IMR-90 (cell line): ENCODE results near the gene IGLON5.

ENCODE experiments used
- CEBPB ChIP-seq: IDR thresholded peaks from 2 replicates; pipeline ENCODE4 v1.6.1; 2012; ENCODE audit warnings: low read depth, low read length, improper control_type of control experiment
- CHD1 ChIP-seq: IDR thresholded peaks from 2 replicates; pipeline ENCODE4 v1.6.1; 2012; ENCODE audit warnings: low read depth, low read length, improper control_type of control experiment
- NFE2L2 ChIP-seq: fragments of 150-350 bp; IDR thresholded peaks from 2 replicates; pipeline ENCODE4 v1.6.1; 2016; ENCODE audit warnings: low read depth, mild to moderate bottlenecking, low read length
- POLR2A ChIP-seq: IDR thresholded peaks from 2 replicates; pipeline ENCODE4 v1.6.1; 2012; ENCODE audit warnings: mild to moderate bottlenecking, low read depth, low read length
- RAD21 ChIP-seq: IDR thresholded peaks from 2 replicates; pipeline ENCODE4 v1.6.1; 2012; ENCODE audit warnings: low read length, improper control_type of control experiment
- TF ChIP-seq, protein P1 (sequence below): conservative IDR thresholded peaks from 2 replicates; pipeline ENCODE4 v1.5.1; 2012; ENCODE audit warnings: mild to moderate bottlenecking, low read depth, low read length, improper control_type of control experiment
- TF ChIP-seq, protein P2 (sequence below): fragments of 150-350 bp; IDR thresholded peaks from 2 replicates; pipeline ENCODE4 v1.6.1; 2016; ENCODE audit warnings: low read depth, mild to moderate bottlenecking, low read length, moderate library complexity, borderline replicate concordance
- TF ChIP-seq, protein P3 (sequence below): fragments of 150-350 bp; IDR thresholded peaks from 2 replicates; pipeline ENCODE4 v1.6.1; 2017; ENCODE audit warnings: mild to moderate bottlenecking, antibody characterized with exemption, low read length, low read depth

DNA sequence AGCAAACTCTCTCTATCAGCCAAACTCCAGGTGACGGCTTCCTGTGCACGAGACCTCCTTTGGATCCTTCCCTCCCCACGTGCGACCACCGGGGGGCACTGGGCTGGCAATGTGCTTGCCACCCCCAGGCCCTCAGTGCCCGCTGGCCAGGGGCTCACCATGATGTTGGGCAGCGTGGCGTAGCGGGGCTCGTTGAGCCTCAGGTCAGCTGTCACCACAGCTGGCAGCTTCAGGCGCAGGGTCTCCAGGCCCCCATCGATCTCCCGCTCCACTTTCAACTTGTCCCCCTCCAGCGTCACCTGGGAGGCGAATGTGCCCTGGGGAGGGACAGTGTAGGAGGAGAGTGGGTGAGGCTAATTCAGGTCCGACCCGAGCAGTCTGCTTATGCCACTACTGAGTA lies 35.3 kb downstream of the IGLON5 start:
- TF ChIP-seq CEBPB (no peak), POLR2A (no peak), RAD21 (no peak), CHD1 (no peak), NFE2L2 (no peak)
- TF ChIP-seq, protein P1, sequence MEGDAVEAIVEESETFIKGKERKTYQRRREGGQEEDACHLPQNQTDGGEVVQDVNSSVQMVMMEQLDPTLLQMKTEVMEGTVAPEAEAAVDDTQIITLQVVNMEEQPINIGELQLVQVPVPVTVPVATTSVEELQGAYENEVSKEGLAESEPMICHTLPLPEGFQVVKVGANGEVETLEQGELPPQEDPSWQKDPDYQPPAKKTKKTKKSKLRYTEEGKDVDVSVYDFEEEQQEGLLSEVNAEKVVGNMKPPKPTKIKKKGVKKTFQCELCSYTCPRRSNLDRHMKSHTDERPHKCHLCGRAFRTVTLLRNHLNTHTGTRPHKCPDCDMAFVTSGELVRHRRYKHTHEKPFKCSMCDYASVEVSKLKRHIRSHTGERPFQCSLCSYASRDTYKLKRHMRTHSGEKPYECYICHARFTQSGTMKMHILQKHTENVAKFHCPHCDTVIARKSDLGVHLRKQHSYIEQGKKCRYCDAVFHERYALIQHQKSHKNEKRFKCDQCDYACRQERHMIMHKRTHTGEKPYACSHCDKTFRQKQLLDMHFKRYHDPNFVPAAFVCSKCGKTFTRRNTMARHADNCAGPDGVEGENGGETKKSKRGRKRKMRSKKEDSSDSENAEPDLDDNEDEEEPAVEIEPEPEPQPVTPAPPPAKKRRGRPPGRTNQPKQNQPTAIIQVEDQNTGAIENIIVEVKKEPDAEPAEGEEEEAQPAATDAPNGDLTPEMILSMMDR, result no peak
- TF ChIP-seq, protein P2, sequence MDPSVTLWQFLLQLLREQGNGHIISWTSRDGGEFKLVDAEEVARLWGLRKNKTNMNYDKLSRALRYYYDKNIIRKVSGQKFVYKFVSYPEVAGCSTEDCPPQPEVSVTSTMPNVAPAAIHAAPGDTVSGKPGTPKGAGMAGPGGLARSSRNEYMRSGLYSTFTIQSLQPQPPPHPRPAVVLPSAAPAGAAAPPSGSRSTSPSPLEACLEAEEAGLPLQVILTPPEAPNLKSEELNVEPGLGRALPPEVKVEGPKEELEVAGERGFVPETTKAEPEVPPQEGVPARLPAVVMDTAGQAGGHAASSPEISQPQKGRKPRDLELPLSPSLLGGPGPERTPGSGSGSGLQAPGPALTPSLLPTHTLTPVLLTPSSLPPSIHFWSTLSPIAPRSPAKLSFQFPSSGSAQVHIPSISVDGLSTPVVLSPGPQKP, result no peak
- TF ChIP-seq, protein P3, sequence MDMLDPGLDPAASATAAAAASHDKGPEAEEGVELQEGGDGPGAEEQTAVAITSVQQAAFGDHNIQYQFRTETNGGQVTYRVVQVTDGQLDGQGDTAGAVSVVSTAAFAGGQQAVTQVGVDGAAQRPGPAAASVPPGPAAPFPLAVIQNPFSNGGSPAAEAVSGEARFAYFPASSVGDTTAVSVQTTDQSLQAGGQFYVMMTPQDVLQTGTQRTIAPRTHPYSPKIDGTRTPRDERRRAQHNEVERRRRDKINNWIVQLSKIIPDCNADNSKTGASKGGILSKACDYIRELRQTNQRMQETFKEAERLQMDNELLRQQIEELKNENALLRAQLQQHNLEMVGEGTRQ, result no peak
